ENCODE measurements around the gene NRG2. TPM values are rescaled to one million over a fixed set of nuclear protein-coding genes. Genes with fewer than 3 reads are reported as not detected.
A peak's percentile ranks its signal among the peaks of the same experiment; 100 is the strongest.

NRG2 gene
- total and polyA plus RNA-seq, 2 of the 8 experiments (the other 6 are each of a cell fraction or from before 2014, with no cell fraction given): 0.27 to 0.54 TPM

- CTCF ChIA-PET (ENCODE audit: partially characterized antibody): interaction anchor here (1.2 to 16.4 kb wide), 4 partner anchors 11 to 111 kb away, joined by 3 to 181 read pairs (median 7); no protein-coding TSS in a partner anchor
- no peak overlapping the region for H4K5ac ChIP-seq (ENCODE audit: insufficient read length, low read depth, low read length)
- H2BK12ac ChIP-seq (ENCODE audit: low read depth, low read length): no peak overlapping the region
- H3K9me3 ChIP-seq (ENCODE audit: insufficient read depth in 2 of 2, low read depth in 1 of 2, low read length in 1 of 2): no peaks in the 10 kb centered on the region
- POLR2A ChIA-PET (ENCODE audit: partially characterized antibody): interaction anchor here (0.9 to 1.7 kb wide), 3 partner anchors 65 to 442 kb away, joined by 3 to 5 read pairs (median 3); partner anchors contain the start of gene HBEGF
- H2BK15ac ChIP-seq (ENCODE audit: low read length): no peak overlapping the region
- H2AK5ac ChIP-seq (ENCODE audit: low read depth, low read length): no peak overlapping the region
- no peak overlapping the region for H3K4ac ChIP-seq (replicated peaks; ENCODE audit: insufficient read length, low read depth, low read length)
- 2% methylated on average over 43 of the region's 89 CpGs; no CpG with 5 or more reads in 1 of the 2 experiments for WGBS, 2 experiments (ENCODE audit: extremely low coverage in 1 of 2, insufficient coverage in 1 of 2, insufficient read length in 1 of 2, insufficient replicate concordance in 2 of 2, low coverage in 1 of 2, low lambda C conversion rate in 2 of 2, missing lambda C conversion rate in 1 of 2)
- no peaks in the 10 kb centered on the region for H3K36me3 ChIP-seq (ENCODE audit: control insufficient read depth in 2 of 4, insufficient read depth in 4 of 4, low read length in 3 of 4)
- H3K27ac ChIP-seq (ENCODE audit: low read depth, low read length): no peak overlapping the region
- H2AFZ ChIP-seq (ENCODE audit: low read length): peak overlapping the region; percentile 12; the same call in 1 of the 2 replicates
- no peaks in the 10 kb centered on the region for H3K79me2 ChIP-seq (ENCODE audit: control insufficient read depth in 1 of 2, insufficient read depth in 2 of 2, low read length in 2 of 2)
- H2BK20ac ChIP-seq (ENCODE audit: low read length): no peak overlapping the region
- no peaks in the 10 kb centered on the region for H3K79me1 ChIP-seq (ENCODE audit: low read depth, low read length)
- H3K56ac ChIP-seq (replicated peaks; ENCODE audit: insufficient read length, low read depth, low read length): no peak overlapping the region
- H3K9ac ChIP-seq (replicated peaks in 1 of 4; ENCODE audit: extremely low read depth in 1 of 4, low read depth in 3 of 4, low read length in 3 of 4): no peak overlapping the region
- peaks cover 35 to 77% (median 59%) of the 10 kb centered on the region in 4 experiments for H3K27me3 ChIP-seq (replicated peaks in 1 of 4; ENCODE audit: control insufficient read depth in 3 of 4, extremely low read depth in 1 of 4, insufficient read depth in 3 of 4, low read length in 3 of 4)
- H4K91ac ChIP-seq (replicated peaks; ENCODE audit: insufficient read length, low read length): no peak overlapping the region
- DNase-seq (ENCODE audit: low read depth in 1 of 2, low spot score in 2 of 2): peak in 1 of 2 experiments; percentile 78
- no peak overlapping the region for H3K23ac ChIP-seq (ENCODE audit: insufficient read length)
- H2BK120ac ChIP-seq (replicated peaks; ENCODE audit: low read depth, low read length): no peak overlapping the region
- H3K18ac ChIP-seq (ENCODE audit: extremely low read depth, low read length): no peak overlapping the region; the same call in 1 of the 2 replicates
- FAIRE-seq: no peak
- no peak overlapping the region for H2BK5ac ChIP-seq (ENCODE audit: low read depth, low read length)
- peaks cover 13% of the 10 kb centered on the region; the same call in 1 of the 2 replicates for H3K23me2 ChIP-seq (ENCODE audit: low read depth, low read length)
- peaks cover 3 to 10% of the 10 kb centered on the region in 2 experiments for H4K20me1 ChIP-seq (replicated peaks in 1 of 2; ENCODE audit: control insufficient read depth in 1 of 2, insufficient read depth in 2 of 2, low read length in 2 of 2)
- H3K4me1 ChIP-seq (replicated peaks in 1 of 4; ENCODE audit: control insufficient read depth in 3 of 4, insufficient read depth in 4 of 4, low read length in 3 of 4): peaks cover 0 to 23% (median 10%) of the 10 kb centered on the region in 4 experiments; a peak in 6 of 7 replicates
- H3K4me2 ChIP-seq (ENCODE audit: insufficient read depth in 1 of 2, low read depth in 2 of 2, low read length in 2 of 2): peak overlapping the region; percentile 66 to 87
- H3K4me3 ChIP-seq (ENCODE audit: extremely low read depth in 1 of 4, insufficient read depth in 2 of 4, low read depth in 3 of 4, low read length in 4 of 4): peak overlapping the region; percentile 37 to 81 (median 59)
- no peak overlapping the region; the same call in 1 of the 2 replicates for H4K8ac ChIP-seq (ENCODE audit: extremely low read depth, insufficient read depth, low read length)
- no peak overlapping the region for H3K14ac ChIP-seq (ENCODE audit: insufficient read length)
- TF ChIP-seq, protein P1, sequence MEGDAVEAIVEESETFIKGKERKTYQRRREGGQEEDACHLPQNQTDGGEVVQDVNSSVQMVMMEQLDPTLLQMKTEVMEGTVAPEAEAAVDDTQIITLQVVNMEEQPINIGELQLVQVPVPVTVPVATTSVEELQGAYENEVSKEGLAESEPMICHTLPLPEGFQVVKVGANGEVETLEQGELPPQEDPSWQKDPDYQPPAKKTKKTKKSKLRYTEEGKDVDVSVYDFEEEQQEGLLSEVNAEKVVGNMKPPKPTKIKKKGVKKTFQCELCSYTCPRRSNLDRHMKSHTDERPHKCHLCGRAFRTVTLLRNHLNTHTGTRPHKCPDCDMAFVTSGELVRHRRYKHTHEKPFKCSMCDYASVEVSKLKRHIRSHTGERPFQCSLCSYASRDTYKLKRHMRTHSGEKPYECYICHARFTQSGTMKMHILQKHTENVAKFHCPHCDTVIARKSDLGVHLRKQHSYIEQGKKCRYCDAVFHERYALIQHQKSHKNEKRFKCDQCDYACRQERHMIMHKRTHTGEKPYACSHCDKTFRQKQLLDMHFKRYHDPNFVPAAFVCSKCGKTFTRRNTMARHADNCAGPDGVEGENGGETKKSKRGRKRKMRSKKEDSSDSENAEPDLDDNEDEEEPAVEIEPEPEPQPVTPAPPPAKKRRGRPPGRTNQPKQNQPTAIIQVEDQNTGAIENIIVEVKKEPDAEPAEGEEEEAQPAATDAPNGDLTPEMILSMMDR (IDR thresholded peaks at IDR 0.05; ENCODE audit: control extremely low read depth in 1 of 3, insufficient read depth in 1 of 3, low read depth in 1 of 3, low read length in 3 of 3): no peak
- TF ChIP-seq SIX5 (IDR thresholded peaks at IDR 0.05; ENCODE audit: low read depth, low read length) (no peak), CHD2 (IDR thresholded peaks at IDR 0.05; ENCODE audit: low read length) (no peak), MAFK (IDR thresholded peaks at IDR 0.05; ENCODE audit: low read depth, low read length) (no peak), CREB1 (IDR thresholded peaks at IDR 0.05) (no peak), SIRT6 (IDR thresholded peaks at IDR 0.05; ENCODE audit: low read length) (no peak), NANOG (IDR thresholded peaks at IDR 0.05; ENCODE audit: insufficient read depth, low read depth, low read length, poor library complexity, severe bottlenecking) (no peak), ATF2 (IDR thresholded peaks at IDR 0.05; ENCODE audit: low read length) (no peak)
These were observed 139.1 kb downstream of the NRG2 start for GRCh38 chr5:139903795-139904565.

Measured in H1 (cell line).